HL-60 (cell line): ENCODE measurements around the gene PRPF6.

Source experiments
- CTCF ChIP-seq: IDR thresholded peaks from one replicate; pipeline ENCODE4 v1.5.1; 2011; ENCODE audit warnings: low read length, control low read depth, inconsistent platforms; ENCODE audit not compliant: insufficient read depth
- GABPA ChIP-seq: IDR thresholded peaks from 2 replicates; pipeline ENCODE4 v1.6.1; 2012; ENCODE audit warnings: low read depth
- POLR2AphosphoS5 ChIP-seq: IDR thresholded peaks from 2 replicates; pipeline ENCODE4 v1.6.1; 2012; ENCODE audit warnings: low read depth
- REST ChIP-seq: IDR thresholded peaks from 2 replicates; pipeline ENCODE4 v1.6.1; 2012; ENCODE audit warnings: low read depth; ENCODE audit not compliant: insufficient replicate concordance

- TF ChIP-seq CTCF (no peak), REST (no peak), GABPA (no peak), POLR2AphosphoS5 (no peak; the same call in 1 of the 2 replicates)
Observed at GRCh38 chr20:63934271-63935068, 46.5 kb upstream of the PRPF6 start.
